Measurements from ENCODE around the gene KRT80.

KRT80 gene

DNA sequence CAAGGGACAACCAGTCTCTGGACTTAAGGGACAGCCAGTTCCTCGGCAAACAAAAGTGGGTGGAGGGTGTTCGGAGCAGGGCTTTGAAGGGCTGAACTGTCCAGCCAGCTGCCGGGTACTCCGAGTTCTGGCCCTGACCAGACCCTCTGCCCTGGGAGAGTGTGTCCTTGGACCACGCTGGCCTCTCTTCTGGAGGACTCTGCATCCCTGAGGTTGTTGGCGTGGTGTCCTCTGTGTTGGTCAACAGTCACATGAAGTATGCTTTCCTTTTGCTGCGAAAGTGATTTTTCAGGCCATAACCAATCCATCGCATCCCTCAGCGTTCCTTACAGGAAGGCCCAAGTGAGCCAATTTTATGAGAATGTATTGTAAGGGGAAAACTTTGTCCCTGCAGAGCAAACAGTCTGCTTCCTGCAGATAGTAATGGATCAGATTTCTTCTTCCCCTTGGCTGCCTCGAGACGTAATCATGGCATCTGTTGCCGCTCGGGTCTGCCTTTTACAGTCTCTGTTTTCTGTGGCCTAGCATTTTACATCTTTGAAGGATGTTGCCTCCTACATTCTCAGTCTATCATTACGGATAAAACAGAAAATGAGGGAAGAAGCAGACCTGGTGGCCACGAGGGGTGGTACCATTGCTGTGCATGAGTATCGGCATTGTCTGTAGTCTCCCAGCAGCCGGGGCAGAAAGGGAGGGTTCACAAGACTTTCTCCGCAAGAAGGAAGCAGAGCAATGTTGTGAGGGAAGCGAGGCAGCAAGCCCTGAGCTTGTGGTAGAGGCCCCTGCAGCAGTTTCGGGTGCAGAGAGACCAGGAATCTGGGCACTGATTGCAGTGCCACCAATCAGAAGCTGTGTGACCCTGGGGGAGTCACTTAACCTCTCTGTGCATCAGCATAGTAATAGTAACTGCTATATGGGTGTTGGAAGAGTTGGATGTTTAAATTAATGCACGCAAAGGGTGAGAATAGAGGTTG, 64.9 kb downstream of the KRT80 start:
- DNase-seq, result peak in 1 of 2 donors; percentile 13

GRCh38 chr12:52126050-52126604, 65.7 kb downstream of the KRT80 start:
- peak in 1 of 2 donors; percentile 12 for DNase-seq

GRCh38 chr12:52125476-52125900, 66.3 kb downstream of the KRT80 start:
- DNase-seq, result peak in 1 of 2 donors; percentile 13

- peak in 1 of 2 donors; percentile 15 for DNase-seq
Observed at GRCh38 chr12:52123487-52124186, 68.2 kb downstream of the KRT80 start.

GRCh38 chr12:52122904-52123303, 68.9 kb downstream of the KRT80 start:
- no peak for DNase-seq

- DNase-seq, result no peak
Observed at GRCh38 chr12:52122540-52122871, 69.3 kb downstream of the KRT80 start.

DNA sequence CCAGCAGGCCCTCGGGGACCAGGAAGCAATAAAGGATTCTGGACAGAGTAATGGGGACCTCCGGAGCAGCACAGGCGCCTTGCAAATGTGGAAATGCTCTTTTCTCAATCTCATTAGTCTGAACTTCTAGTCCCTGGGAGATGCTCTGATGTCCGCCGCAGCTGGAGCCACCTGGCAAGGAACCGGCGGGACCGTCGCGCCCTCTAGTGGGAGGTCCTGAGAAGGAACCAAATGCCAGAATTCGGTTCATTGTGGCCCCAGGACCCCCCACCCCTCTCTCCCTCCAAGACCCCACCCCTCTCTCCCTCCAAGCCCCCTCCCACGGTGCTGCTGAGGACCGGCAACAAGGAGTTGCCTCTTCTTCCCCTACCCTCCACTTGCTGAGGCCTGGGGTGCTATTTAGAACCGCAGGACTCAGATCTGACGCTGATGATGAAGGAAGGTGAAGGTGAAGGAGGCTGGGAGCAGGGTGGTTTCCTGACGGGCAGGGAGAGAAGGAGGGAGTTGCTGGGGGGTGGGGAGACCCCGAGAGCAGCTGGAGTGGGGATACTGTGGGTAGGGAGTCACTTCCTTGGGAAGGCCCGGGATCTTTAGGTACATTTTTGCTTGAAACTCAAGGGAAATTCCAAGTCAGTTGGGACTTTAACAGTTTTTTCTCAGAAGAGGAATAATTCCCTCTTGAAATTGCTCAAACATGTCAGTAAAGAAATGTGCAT, 69.8 kb downstream of the KRT80 start:
- DNase-seq, result peak; percentile 75 to 79

DNA sequence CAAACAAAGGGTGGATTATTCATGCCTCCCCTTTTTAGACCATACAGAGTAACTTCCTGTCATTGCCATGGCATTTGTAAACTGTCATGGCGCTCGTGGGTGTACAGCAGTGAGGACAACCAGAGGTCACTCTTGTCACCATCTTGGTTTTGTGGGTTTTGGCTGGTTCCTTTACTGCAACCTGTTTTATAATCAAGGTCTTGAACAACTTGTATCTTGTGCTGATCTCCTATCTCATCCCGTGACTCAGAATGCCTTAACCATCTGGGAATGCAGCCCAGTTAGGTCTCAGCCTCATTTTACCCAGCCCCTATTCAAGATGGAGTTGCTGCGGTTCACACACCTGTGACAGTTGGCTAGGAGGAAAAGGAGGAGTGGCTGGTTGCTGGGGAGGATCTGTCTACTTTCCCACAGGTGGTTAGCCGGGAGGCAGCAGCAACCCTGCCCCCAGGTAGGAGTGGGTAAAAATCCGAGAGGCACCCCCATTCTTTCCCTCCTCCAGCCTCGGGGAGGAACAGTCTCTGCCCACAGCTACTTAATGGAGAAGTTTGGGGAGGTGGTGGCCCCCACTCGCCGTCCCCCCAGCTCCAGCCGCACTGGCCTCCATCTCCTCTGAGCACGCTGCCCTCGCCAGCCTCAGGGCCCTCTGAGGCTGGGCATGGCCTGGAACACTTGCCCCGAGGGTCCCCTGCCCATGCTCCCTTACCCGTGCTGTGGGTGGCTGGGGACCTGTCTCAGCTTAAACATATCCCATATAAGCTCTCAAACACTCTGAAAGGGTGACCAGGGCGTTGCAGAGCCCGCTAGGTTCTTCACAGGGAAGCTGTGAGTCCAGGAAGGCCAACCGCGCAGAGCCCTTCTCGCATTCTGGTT, 70.6 kb downstream of the KRT80 start:
- DNase-seq, result no peak

- DNase-seq, result peak; percentile 43 to 54
Observed at GRCh38 chr12:52119398-52120254, 72.2 kb downstream of the KRT80 start.
